Activated CD4-positive, alpha-beta memory T cell treated with anti-CD3 and anti-CD28 coated beads, Interleukin-2, amount 10 ng/mL, durations not matched to agents 7 days and 5 days (primary cell): ENCODE measurements around the gene CNTN6. TPM values are rescaled to one million over a fixed set of nuclear protein-coding genes. Genes with fewer than 3 reads are reported as not detected.

ENCODE experiments used
- CTCF ChIA-PET: fragments of 350-600 bp; sonication (Branson Sonifier 250); formaldehyde crosslinking; loops from one replicate; lab custom pipeline; 2021; ENCODE audit warnings: antibody characterized with exemption, inconsistent platforms; lab: Charles Lee
- POLR2A ChIA-PET: fragments of 350-600 bp; sonication (Branson Sonifier 250); formaldehyde crosslinking; loops from one replicate; lab custom pipeline; 2021; ENCODE audit warnings: antibody characterized with exemption; lab: Charles Lee
- DNase-seq: peaks from one replicate; pipeline ENCODE4 v3.0.0-alpha.2; 2020
- H3K27ac Mint-ChIP-seq: one replicate; pipeline ENCODE4 v1.8.0; 2021; ENCODE audit warnings: mild to moderate bottlenecking, mixed read lengths
- H3K27me3 Mint-ChIP-seq: one replicate; pipeline ENCODE4 v1.8.0; 2021; ENCODE audit warnings: mixed read lengths
- H3K36me3 Mint-ChIP-seq: one replicate; pipeline ENCODE4 v1.8.0; 2021; ENCODE audit warnings: low read depth, mixed read lengths
- H3K4me1 Mint-ChIP-seq: one replicate; pipeline ENCODE4 v1.8.0; 2021; ENCODE audit warnings: mixed read lengths
- H3K4me3 Mint-ChIP-seq: one replicate; pipeline ENCODE4 v1.8.0; 2021; ENCODE audit warnings: mild to moderate bottlenecking, mixed read lengths
- H3K9me3 Mint-ChIP-seq: one replicate; pipeline ENCODE4 v1.8.0; 2021; ENCODE audit warnings: mixed read lengths
- total RNA-seq, 2 experiments: library from RNA; stranded (reverse); gene quantifications; one replicate each; pipeline ENCODE4 v1.2.3, GENCODE V29; 2021

The CNTN6 gene
- total RNA-seq, 2 experiments from 2014 or later = not detected

- Mint-ChIP-seq H3K36me3 (no peaks in the 10 kb centered on the region), H3K27me3 (no peaks in the 10 kb centered on the region), H3K4me3 (no peak overlapping the region), H3K9me3 (peaks cover 2% of the 10 kb centered on the region), H3K27ac (no peak overlapping the region), H3K4me1 (no peaks in the 10 kb centered on the region)
- CTCF ChIA-PET = no interaction called here
- no peak for DNase-seq
- POLR2A ChIA-PET = no interaction called here
Observed at GRCh38 chr3:1195947-1196346, 103.1 kb downstream of the CNTN6 start.

GRCh38 chr3:1197051-1197450 is 104.2 kb downstream of the CNTN6 start:
- H3K9me3 Mint-ChIP-seq = no peaks in the 10 kb centered on the region
- H3K4me1 Mint-ChIP-seq = no peaks in the 10 kb centered on the region
- no peaks in the 10 kb centered on the region for H3K27me3 Mint-ChIP-seq
- H3K27ac Mint-ChIP-seq = no peak overlapping the region
- CTCF ChIA-PET = no interaction called here
- POLR2A ChIA-PET = no interaction called here
- no peaks in the 10 kb centered on the region for H3K36me3 Mint-ChIP-seq
- DNase-seq = no peak
- no peak overlapping the region for H3K4me3 Mint-ChIP-seq

GRCh38 chr3:1200371-1200770 is 107.5 kb downstream of the CNTN6 start:
- Mint-ChIP-seq H3K4me1 (no peaks in the 10 kb centered on the region), H3K36me3 (no peaks in the 10 kb centered on the region), H3K4me3 (no peak overlapping the region), H3K27me3 (no peaks in the 10 kb centered on the region), H3K27ac (no peak overlapping the region), H3K9me3 (peaks cover 3% of the 10 kb centered on the region)
- POLR2A ChIA-PET = no interaction called here
- no peak for DNase-seq
- CTCF ChIA-PET = no interaction called here

- H3K36me3 Mint-ChIP-seq = no peaks in the 10 kb centered on the region
- H3K27ac Mint-ChIP-seq = no peak overlapping the region
- H3K27me3 Mint-ChIP-seq = no peaks in the 10 kb centered on the region
- ChIA-PET CTCF (no interaction called here), POLR2A (no interaction called here)
- H3K9me3 Mint-ChIP-seq = peaks cover 3% of the 10 kb centered on the region
- no peak for DNase-seq
- H3K4me1 Mint-ChIP-seq = no peaks in the 10 kb centered on the region
- H3K4me3 Mint-ChIP-seq = no peak overlapping the region
Observed at GRCh38 chr3:1207904-1208303, 115.1 kb downstream of the CNTN6 start.

- Mint-ChIP-seq H3K9me3 (peaks cover 5% of the 10 kb centered on the region), H3K27ac (no peak overlapping the region), H3K4me1 (no peaks in the 10 kb centered on the region), H3K27me3 (no peaks in the 10 kb centered on the region), H3K4me3 (no peak overlapping the region), H3K36me3 (no peaks in the 10 kb centered on the region)
- POLR2A ChIA-PET = no interaction called here
- no peak for DNase-seq
- CTCF ChIA-PET = no interaction called here
Observed at GRCh38 chr3:1214933-1215332, 122.1 kb downstream of the CNTN6 start.

- Mint-ChIP-seq H3K27me3 (no peaks in the 10 kb centered on the region), H3K36me3 (no peaks in the 10 kb centered on the region), H3K9me3 (peaks cover 5% of the 10 kb centered on the region), H3K27ac (no peak overlapping the region), H3K4me1 (no peaks in the 10 kb centered on the region), H3K4me3 (no peak overlapping the region)
- ChIA-PET CTCF (no interaction called here), POLR2A (no interaction called here)
- DNase-seq = no peak
Observed at GRCh38 chr3:1216856-1217255, 124.0 kb downstream of the CNTN6 start.

- Mint-ChIP-seq H3K4me1 (no peaks in the 10 kb centered on the region), H3K36me3 (no peaks in the 10 kb centered on the region), H3K27me3 (no peaks in the 10 kb centered on the region), H3K27ac (no peak overlapping the region), H3K4me3 (no peak overlapping the region), H3K9me3 (peaks cover 4% of the 10 kb centered on the region)
- POLR2A ChIA-PET = no interaction called here
- CTCF ChIA-PET = no interaction called here
- no peak for DNase-seq
Observed at GRCh38 chr3:1227111-1227510, 134.3 kb downstream of the CNTN6 start.

GRCh38 chr3:1228289-1228688 is 135.5 kb downstream of the CNTN6 start:
- Mint-ChIP-seq H3K36me3 (no peaks in the 10 kb centered on the region), H3K27ac (no peak overlapping the region), H3K27me3 (no peaks in the 10 kb centered on the region), H3K9me3 (peaks cover 4% of the 10 kb centered on the region), H3K4me3 (no peak overlapping the region), H3K4me1 (no peaks in the 10 kb centered on the region)
- DNase-seq = no peak
- CTCF ChIA-PET = no interaction called here
- POLR2A ChIA-PET = no interaction called here

- ChIA-PET POLR2A (no interaction called here), CTCF (no interaction called here)
- no peaks in the 10 kb centered on the region for H3K27me3 Mint-ChIP-seq
- no peak for DNase-seq
- no peaks in the 10 kb centered on the region for H3K4me1 Mint-ChIP-seq
- H3K27ac Mint-ChIP-seq = no peak overlapping the region
- H3K4me3 Mint-ChIP-seq = no peak overlapping the region
- no peaks in the 10 kb centered on the region for H3K36me3 Mint-ChIP-seq
- H3K9me3 Mint-ChIP-seq = peaks cover 5% of the 10 kb centered on the region
Observed at GRCh38 chr3:1230920-1231319, 138.1 kb downstream of the CNTN6 start.

GRCh38 chr3:1232276-1232675 is 139.5 kb downstream of the CNTN6 start:
- POLR2A ChIA-PET = no interaction called here
- no peaks in the 10 kb centered on the region for H3K4me1 Mint-ChIP-seq
- no peak overlapping the region for H3K27ac Mint-ChIP-seq
- no peaks in the 10 kb centered on the region for H3K27me3 Mint-ChIP-seq
- DNase-seq = no peak
- CTCF ChIA-PET = no interaction called here
- H3K4me3 Mint-ChIP-seq = no peak overlapping the region
- H3K36me3 Mint-ChIP-seq = no peaks in the 10 kb centered on the region
- H3K9me3 Mint-ChIP-seq = peaks cover 10% of the 10 kb centered on the region

- Mint-ChIP-seq H3K36me3 (no peaks in the 10 kb centered on the region), H3K27ac (no peak overlapping the region), H3K4me3 (no peak overlapping the region), H3K4me1 (no peaks in the 10 kb centered on the region), H3K27me3 (no peaks in the 10 kb centered on the region), H3K9me3 (peaks cover 17% of the 10 kb centered on the region)
- ChIA-PET POLR2A (no interaction called here), CTCF (no interaction called here)
- DNase-seq = no peak
Observed at GRCh38 chr3:1235526-1236120, 142.8 kb downstream of the CNTN6 start.

GRCh38 chr3:1251282-1252060 is 158.6 kb downstream of the CNTN6 start:
- peaks cover 18% of the 10 kb centered on the region for H3K9me3 Mint-ChIP-seq
- no peak for DNase-seq
- H3K4me3 Mint-ChIP-seq = no peak overlapping the region
- ChIA-PET CTCF (no interaction called here), POLR2A (no interaction called here)
- H3K27ac Mint-ChIP-seq = no peak overlapping the region
- H3K36me3 Mint-ChIP-seq = no peaks in the 10 kb centered on the region
- no peaks in the 10 kb centered on the region for H3K27me3 Mint-ChIP-seq
- H3K4me1 Mint-ChIP-seq = no peaks in the 10 kb centered on the region

- POLR2A ChIA-PET = no interaction called here
- no peak for DNase-seq
- Mint-ChIP-seq H3K4me1 (no peaks in the 10 kb centered on the region), H3K36me3 (no peaks in the 10 kb centered on the region), H3K9me3 (peaks cover 18% of the 10 kb centered on the region), H3K27me3 (no peaks in the 10 kb centered on the region), H3K27ac (no peak overlapping the region), H3K4me3 (no peak overlapping the region)
- CTCF ChIA-PET = no interaction called here
Observed at GRCh38 chr3:1252061-1252430, 159.2 kb downstream of the CNTN6 start.

- Mint-ChIP-seq H3K36me3 (no peaks in the 10 kb centered on the region), H3K27ac (no peak overlapping the region), H3K9me3 (peaks cover 5% of the 10 kb centered on the region), H3K4me1 (no peaks in the 10 kb centered on the region), H3K27me3 (no peaks in the 10 kb centered on the region), H3K4me3 (no peak overlapping the region)
- DNase-seq = no peak
- ChIA-PET CTCF (no interaction called here), POLR2A (no interaction called here)
Observed at GRCh38 chr3:1262246-1262645, 169.4 kb downstream of the CNTN6 start.
